NCI-H226 (cell line): ENCODE measurements around the gene UMPS.

Source experiments
- DNase-seq: peaks from one replicate; pipeline ENCODE4 v3.0.0-alpha.2; 2015

UMPS gene

GRCh38 chr3:124764746-124765145 is 34.5 kb downstream of the UMPS start:
- no peak for DNase-seq

DNA sequence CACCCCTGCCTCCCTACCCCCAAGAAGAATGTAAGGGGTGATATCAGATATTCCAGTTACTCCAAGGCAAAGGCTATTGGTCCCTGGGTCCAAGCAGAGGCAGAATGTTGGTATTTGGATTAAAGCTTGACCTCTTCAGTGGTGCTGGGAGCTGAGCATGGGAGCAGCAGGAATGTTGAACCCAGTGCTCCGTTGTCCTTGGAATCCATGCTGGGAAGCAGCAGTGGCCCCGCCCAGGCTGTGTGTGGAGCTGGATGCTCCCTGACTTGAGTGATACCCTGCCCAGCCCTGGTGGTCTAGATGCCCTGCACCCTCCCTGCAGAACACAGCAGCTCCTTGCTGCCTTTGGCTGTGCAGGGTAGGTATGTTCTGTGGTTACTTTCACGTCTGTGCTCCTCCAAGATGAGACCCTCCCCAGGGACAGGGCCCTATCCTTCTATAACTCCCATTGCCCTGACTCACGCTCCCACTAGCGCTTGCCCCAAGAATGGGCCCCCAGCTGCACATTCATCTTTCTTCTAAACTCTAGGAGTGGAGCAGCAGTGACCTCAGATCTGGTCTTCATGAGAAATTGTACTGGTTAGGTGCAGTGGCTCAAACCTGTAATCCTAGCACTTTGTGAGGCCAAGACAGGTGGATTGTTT is 35.1 kb downstream of the UMPS start:
- no peak for DNase-seq

GRCh38 chr3:124766113-124767095 is 36.2 kb downstream of the UMPS start:
- DNase-seq = no peak

- DNase-seq = no peak
Measured at GRCh38 chr3:124767264-124767663, 37.0 kb downstream of the UMPS start.

- DNase-seq = no peak
Measured at GRCh38 chr3:124767691-124768090, 37.4 kb downstream of the UMPS start.

DNA sequence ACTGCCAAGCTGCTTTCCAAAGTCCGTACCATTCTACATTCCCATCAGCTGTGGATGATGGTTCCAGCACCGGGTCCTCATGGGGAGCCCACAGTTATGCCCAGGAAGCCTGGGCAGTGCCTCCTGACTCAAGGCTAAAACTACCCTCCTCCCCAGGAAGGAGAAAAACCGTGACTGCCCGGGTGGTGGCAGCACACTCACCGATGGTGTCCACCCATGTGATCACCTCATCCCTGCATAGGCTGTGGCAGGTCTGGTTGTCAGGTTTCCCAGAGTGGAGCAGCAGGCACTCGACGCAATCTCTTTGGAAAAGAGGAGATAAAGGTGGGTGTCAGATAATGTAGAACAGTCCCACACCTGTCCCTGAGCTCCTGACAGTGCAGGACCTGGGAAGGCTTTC is 38.6 kb downstream of the UMPS start:
- peak; percentile 45 for DNase-seq

DNA sequence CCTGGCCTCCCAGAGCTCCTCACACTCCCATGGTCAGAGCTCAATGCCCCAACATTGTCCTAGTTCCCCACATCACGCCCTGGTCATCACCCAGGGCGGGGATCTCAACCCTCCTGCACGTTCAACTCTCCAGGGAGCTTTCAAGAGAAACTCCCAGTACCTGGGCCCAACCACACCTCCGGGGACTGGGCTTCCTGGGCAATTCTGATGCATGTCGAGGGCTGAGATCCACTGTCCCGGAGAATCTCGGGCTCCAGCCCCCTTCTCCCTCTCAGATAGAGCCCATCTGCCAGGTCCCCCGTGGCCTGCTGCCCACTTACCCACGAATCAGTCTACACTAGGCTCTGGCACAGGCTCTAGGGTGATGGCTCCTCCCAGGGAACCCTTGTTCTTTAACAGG is 39.2 kb downstream of the UMPS start:
- DNase-seq = no peak

DNA sequence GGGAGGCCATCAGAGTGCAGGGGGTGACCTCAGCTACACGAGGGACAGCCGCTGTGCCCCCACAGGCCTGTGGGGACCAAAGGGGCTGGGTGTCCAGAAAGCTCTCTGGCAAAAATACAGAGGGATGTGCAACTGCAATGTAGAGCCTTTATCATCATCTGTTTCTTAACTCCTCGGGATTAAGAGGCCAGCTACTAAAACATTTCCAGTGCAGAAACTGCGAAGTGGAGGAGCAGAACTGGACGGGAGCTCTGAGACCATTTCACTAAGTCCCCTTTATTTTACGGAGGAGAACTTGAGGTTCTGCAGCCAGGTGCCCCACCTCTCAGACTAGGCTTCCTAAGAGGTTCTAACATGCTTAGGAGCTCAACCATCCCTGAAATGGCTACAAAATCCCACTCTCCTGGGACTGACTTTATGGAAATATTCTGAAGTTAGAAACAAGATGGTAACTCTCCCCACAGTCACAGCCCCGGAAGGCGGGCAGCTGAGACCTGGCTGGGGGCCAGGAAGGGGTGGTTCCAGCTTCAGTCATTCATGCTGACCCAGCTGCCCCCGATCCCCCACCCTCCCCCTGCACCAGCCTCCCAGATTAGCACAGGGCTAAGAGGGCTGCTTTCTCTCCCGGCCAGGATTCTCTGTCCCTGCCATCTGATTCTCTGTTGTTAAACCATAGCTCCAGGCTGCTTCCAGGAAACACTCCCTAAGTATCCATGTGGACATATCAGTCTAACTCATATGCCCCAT is 40.3 kb downstream of the UMPS start:
- DNase-seq = no peak

GRCh38 chr3:124771083-124771445 is 40.8 kb downstream of the UMPS start:
- no peak for DNase-seq

GRCh38 chr3:124772081-124772831 is 42.0 kb downstream of the UMPS start:
- DNase-seq = peak; percentile 28

- DNase-seq = no peak
Measured at GRCh38 chr3:124773351-124774326, 43.4 kb downstream of the UMPS start.

GRCh38 chr3:124774327-124774718 is 44.1 kb downstream of the UMPS start:
- DNase-seq = peak; percentile 78

GRCh38 chr3:124774841-124775402 is 44.7 kb downstream of the UMPS start:
- no peak for DNase-seq

DNA sequence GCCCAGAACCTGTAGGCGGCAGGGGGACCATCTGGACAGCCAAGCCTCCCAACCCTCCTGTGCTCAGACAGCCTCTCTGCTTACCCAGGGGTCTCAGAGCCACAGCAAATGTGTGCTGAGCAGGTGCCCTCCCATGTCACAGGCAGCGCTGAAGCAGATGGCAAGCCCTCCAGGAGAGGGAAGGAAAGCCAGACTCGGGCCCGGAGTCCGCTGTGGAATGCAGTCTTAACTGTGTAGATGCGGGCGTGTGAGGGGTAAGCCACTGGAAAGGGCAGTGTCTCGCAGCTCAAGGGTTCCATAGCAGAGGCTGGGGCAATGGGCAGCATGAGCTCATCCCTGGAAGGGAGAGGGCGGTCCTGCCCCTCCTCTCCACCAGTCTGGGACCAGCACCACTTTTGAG is 45.6 kb downstream of the UMPS start:
- no peak for DNase-seq

- DNase-seq = no peak
Measured at GRCh38 chr3:124776856-124777255, 46.6 kb downstream of the UMPS start.

GRCh38 chr3:124777762-124778470 is 47.7 kb downstream of the UMPS start:
- no peak for DNase-seq

DNA sequence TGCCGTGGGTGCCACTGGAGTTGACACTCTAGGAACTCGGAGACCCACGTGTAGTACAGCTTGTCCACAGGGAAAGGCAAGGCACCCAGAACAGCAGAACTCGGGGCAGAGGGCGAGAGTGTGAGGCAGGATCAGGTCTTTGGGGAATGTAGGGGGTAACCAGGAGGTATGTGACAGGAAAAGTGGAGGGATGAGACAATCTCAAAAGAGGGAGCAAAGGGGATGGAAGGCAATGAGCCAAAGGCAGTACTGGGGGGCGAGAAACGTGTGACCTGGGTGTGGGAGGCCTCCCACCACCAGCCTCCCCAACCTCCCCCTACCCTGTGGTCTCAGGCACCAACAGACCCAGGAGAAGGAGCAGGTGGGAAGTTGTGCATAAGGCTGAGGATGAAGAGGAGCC is 48.9 kb downstream of the UMPS start:
- DNase-seq = no peak

DNA sequence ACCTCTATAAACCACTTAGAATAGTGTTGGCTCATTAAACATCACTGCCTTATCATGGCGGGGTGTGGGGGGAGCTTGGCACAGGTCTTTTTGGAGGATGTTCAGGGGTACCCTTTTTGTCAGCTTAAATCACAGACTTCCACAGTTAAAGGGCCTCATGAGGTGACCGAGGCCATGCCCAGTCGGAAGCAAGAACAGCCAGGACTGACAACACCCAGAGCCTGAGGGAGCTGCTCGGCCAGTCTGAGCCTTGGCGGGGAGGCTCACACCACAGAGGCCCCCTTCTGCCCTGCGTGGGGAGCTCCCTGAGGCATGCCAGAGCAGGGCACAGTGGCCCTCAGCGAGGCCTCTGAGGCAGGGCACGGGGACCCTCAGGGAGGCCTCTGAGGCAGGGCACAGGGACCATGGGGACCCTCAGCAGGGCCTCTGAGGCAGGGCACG is 49.5 kb downstream of the UMPS start:
- DNase-seq = no peak

DNA sequence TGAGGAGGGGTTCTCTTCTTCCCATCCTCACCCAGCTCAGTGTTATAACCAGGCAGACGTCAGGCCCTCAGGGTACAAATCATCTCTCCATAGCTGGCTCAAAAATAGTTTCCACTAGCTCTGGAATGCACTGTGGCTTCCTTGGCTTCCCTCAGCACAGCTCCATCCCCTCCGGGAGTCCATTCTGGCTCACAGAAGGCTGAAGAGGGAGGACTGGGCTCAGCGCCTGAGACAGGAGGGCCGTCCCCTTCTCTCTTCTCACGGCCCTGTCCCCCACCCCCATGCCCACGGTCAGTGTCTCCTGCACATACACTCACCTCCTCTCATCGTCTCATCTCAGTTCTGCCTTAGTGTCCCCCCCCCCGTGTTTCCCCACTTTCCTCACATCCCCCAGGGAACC is 50.1 kb downstream of the UMPS start:
- peak; percentile 84 for DNase-seq

DNA sequence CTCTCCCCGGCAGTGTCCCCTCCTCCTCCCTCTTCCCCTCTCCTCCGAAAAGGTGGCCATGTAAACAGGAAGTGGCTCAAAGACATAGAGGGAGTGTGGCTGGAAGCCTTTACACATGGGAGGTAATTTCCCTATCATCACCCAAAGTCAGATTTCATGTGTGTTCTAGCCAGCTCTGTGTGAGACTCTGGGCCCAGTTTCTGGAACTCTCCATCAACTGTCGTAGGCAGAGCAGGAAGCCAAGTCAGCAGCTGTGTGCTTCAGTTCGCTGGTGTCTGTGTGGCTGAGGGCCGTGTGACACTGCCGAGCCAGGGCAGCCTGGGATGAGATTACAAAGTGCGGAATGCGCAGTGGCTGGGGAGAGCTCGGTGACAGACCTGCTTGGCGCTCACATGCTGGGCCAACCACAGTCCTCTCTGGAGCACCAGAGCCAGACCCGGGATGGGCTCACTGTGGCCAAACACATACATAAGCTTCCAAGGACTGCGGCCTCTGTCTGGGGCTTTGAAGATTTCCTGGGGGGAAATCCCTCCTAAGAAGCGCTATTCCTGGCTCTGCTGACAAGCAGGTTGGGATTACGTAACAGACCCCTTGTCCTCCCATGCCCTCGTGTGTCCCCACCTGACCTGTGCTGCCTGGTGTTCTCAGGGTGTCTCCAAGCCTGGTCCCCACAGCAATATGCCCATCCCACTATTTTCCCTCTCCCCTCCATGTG is 50.7 kb downstream of the UMPS start:
- DNase-seq = peak; percentile 46
